ENCODE results near the gene LRRC4. TPM values are rescaled to one million over a fixed set of nuclear protein-coding genes. Genes with fewer than 3 reads are reported as not detected.

Gene LRRC4
- total RNA-seq, 1 experiment from 2014 or later: 0.39 TPM

- Histone ChIP-seq H3K4me3 (no peak overlapping the region), H3K36me3 (ENCODE audit: low read depth) (no peaks in the 10 kb centered on the region), H3K9me2 (ENCODE audit: insufficient read depth) (no peaks in the 10 kb centered on the region), H3K27ac (no peak overlapping the region), H2AFZ (no peak overlapping the region), H4K20me1 (ENCODE audit: insufficient read depth) (no peaks in the 10 kb centered on the region), H3K4me1 (replicated peaks; ENCODE audit: insufficient read depth) (no peaks in the 10 kb centered on the region), H3F3A (ENCODE audit: insufficient read depth, low read depth) (no peaks in the 10 kb centered on the region), H3K4me2 (no peak overlapping the region), H3K79me2 (ENCODE audit: low read depth) (no peaks in the 10 kb centered on the region), H3K27me3 (ENCODE audit: insufficient read depth, low read depth) (no peaks in the 10 kb centered on the region), H3K9me3 (ENCODE audit: insufficient read depth, low read depth) (no peaks in the 10 kb centered on the region)
- intact Hi-C loops (cut with micrococcal nuclease; ENCODE audit: unreplicated experiment): no loop called here
- ChIA-PET POLR2A (ENCODE audit: unreplicated experiment) (no interaction called here), CTCF (no interaction called here)
- DNase-seq: no peak
- no TSS peak for BruUV-seq (replicated peaks)
- no peak for TF ChIP-seq EZH2 (IDR thresholded peaks at IDR 0.05; ENCODE audit: low read depth)
- TF ChIP-seq CTCF (conservative IDR thresholded peaks at IDR 0.05): no peak
Measured at GRCh38 chr7:127993317-127993716, 37.9 kb downstream of the LRRC4 start.

GRCh38 chr7:127988751-127989150 lies 42.5 kb downstream of the LRRC4 start:
- TF ChIP-seq EZH2 (IDR thresholded peaks at IDR 0.05; ENCODE audit: low read depth) (no peak), CTCF (conservative IDR thresholded peaks at IDR 0.05) (no peak)
- no peaks in the 10 kb centered on the region for H3K79me2 ChIP-seq (ENCODE audit: low read depth)
- no peak overlapping the region for H2AFZ ChIP-seq
- no peaks in the 10 kb centered on the region for H3K36me3 ChIP-seq (ENCODE audit: low read depth)
- no TSS peak for BruUV-seq (replicated peaks)
- intact Hi-C loops (cut with micrococcal nuclease; ENCODE audit: unreplicated experiment): no loop called here
- H3K9me2 ChIP-seq (ENCODE audit: insufficient read depth): no peaks in the 10 kb centered on the region
- H3K9me3 ChIP-seq (ENCODE audit: insufficient read depth, low read depth): no peaks in the 10 kb centered on the region
- ChIA-PET CTCF (no interaction called here), POLR2A (ENCODE audit: unreplicated experiment) (no interaction called here)
- no peak overlapping the region for H3K4me2 ChIP-seq
- H3F3A ChIP-seq (ENCODE audit: insufficient read depth, low read depth): no peaks in the 10 kb centered on the region
- DNase-seq: no peak
- H3K4me3 ChIP-seq: no peak overlapping the region
- no peaks in the 10 kb centered on the region for H3K27me3 ChIP-seq (ENCODE audit: insufficient read depth, low read depth)
- no peaks in the 10 kb centered on the region; the same call in 1 of the 2 replicates for H4K20me1 ChIP-seq (ENCODE audit: insufficient read depth)
- H3K4me1 ChIP-seq (replicated peaks; ENCODE audit: insufficient read depth): peaks cover 4% of the 10 kb centered on the region
- H3K27ac ChIP-seq: no peak overlapping the region

- Histone ChIP-seq H3K79me2 (ENCODE audit: low read depth) (no peaks in the 10 kb centered on the region), H2AFZ (no peak overlapping the region), H4K20me1 (ENCODE audit: insufficient read depth) (no peaks in the 10 kb centered on the region; the same call in 1 of the 2 replicates), H3K4me2 (no peak overlapping the region), H3K4me3 (no peak overlapping the region), H3K9me2 (ENCODE audit: insufficient read depth) (no peaks in the 10 kb centered on the region), H3K27ac (no peak overlapping the region), H3K27me3 (ENCODE audit: insufficient read depth, low read depth) (no peaks in the 10 kb centered on the region), H3F3A (ENCODE audit: insufficient read depth, low read depth) (no peaks in the 10 kb centered on the region), H3K9me3 (ENCODE audit: insufficient read depth, low read depth) (no peaks in the 10 kb centered on the region), H3K36me3 (ENCODE audit: low read depth) (no peaks in the 10 kb centered on the region), H3K4me1 (replicated peaks; ENCODE audit: insufficient read depth) (peaks cover 7% of the 10 kb centered on the region)
- ChIA-PET POLR2A (ENCODE audit: unreplicated experiment) (no interaction called here), CTCF (no interaction called here)
- TF ChIP-seq EZH2 (IDR thresholded peaks at IDR 0.05; ENCODE audit: low read depth): no peak
- TF ChIP-seq CTCF (conservative IDR thresholded peaks at IDR 0.05): no peak
- intact Hi-C loops (cut with micrococcal nuclease; ENCODE audit: unreplicated experiment): no loop called here
- no peak for DNase-seq
- no TSS peak for BruUV-seq (replicated peaks)
Measured at GRCh38 chr7:127986581-127987521, 44.4 kb downstream of the LRRC4 start.
